Nucleus accumbens (tissue), 56 donors: Measurements from ENCODE around the gene IL18BP.
A peak's percentile ranks its signal among the peaks of the same experiment; 100 is the strongest.

ENCODE experiments used
- DNase-seq, 56 donors: peaks; one replicate each; lab custom pipeline; 2025; lab: John Stamatoyannopoulos, UW

IL18BP gene

GRCh38 chr11:71998649-71999310 is at the start of gene IL18BP:
TSS of gene IL18BP (plus strand) at chr11:71998909. CDS start at chr11:71999985, 1,076 bp downstream.
- DNase-seq, result peak in 1 of 56 donors; percentile 52

- no peak for DNase-seq
Measured at GRCh38 chr11:71949034-71949433, 49.7 kb upstream of the IL18BP start.

- no peak for DNase-seq
Measured at GRCh38 chr11:71951741-71952310, 46.9 kb upstream of the IL18BP start.

- no peak for DNase-seq
Measured at GRCh38 chr11:71955898-71956456, 42.7 kb upstream of the IL18BP start.

- DNase-seq, result no peak
Measured at GRCh38 chr11:71962428-71963038, 36.2 kb upstream of the IL18BP start.

- no peak for DNase-seq
Measured at GRCh38 chr11:71963468-71963867, 35.2 kb upstream of the IL18BP start.

- DNase-seq, result no peak
Measured at GRCh38 chr11:71964641-71965040, 34.1 kb upstream of the IL18BP start.

GRCh38 chr11:71971680-71972079 is 27.0 kb upstream of the IL18BP start:
- no peak for DNase-seq

- DNase-seq, result no peak
Measured at GRCh38 chr11:71976551-71976950, 22.2 kb upstream of the IL18BP start.

- DNase-seq, result no peak
Measured at GRCh38 chr11:71977090-71977489, 21.6 kb upstream of the IL18BP start.

GRCh38 chr11:71977743-71978418 is 20.8 kb upstream of the IL18BP start:
- peak in 26 of 56 donors; percentile 14 to 81 (median 42) for DNase-seq

- DNase-seq, result no peak
Measured at GRCh38 chr11:71979094-71979493, 19.6 kb upstream of the IL18BP start.

- DNase-seq, result no peak
Measured at GRCh38 chr11:71979602-71980001, 19.1 kb upstream of the IL18BP start.

- no peak for DNase-seq
Measured at GRCh38 chr11:71986131-71986530, 12.6 kb upstream of the IL18BP start.

- DNase-seq, result no peak
Measured at GRCh38 chr11:71987521-71987920, 11.2 kb upstream of the IL18BP start.

GRCh38 chr11:71988050-71988449 is 10.7 kb upstream of the IL18BP start:
- peak in 1 of 56 donors; percentile 42 for DNase-seq

GRCh38 chr11:71990701-71991100 is 8.0 kb upstream of the IL18BP start:
- no peak for DNase-seq

GRCh38 chr11:71991494-71991893 is 7.2 kb upstream of the IL18BP start:
- DNase-seq, result no peak

- no peak for DNase-seq
Measured at GRCh38 chr11:71992136-71992730, 6.5 kb upstream of the IL18BP start.

- DNase-seq, result no peak
Measured at GRCh38 chr11:71994786-71995185, 3.9 kb upstream of the IL18BP start.
